ENCODE data around the gene SFXN5.
"Not testable (repeated sequence)": the region's sequence is repeated elsewhere in the genome, so short reads cannot be mapped to it uniquely, and the experiment has no call there.

Gene SFXN5

GRCh38 chr2:73070643-73071359, 711 bp downstream of the SFXN5 start:
- in situ Hi-C loops (cut with MboI; ENCODE audit: low pct_unique_long_range_greater_than_20kb, low sequenced_read_pairs, unreplicated experiment): no loop called here
- DNase-seq (ENCODE audit: low spot score): peak; percentile 67
- TF ChIP-seq CTCF (IDR thresholded peaks at IDR 0.05; ENCODE audit: extremely low read depth, insufficient read depth, missing control alignments): no peak

GRCh38 chr2:73069855-73070642, 1.5 kb downstream of the SFXN5 start:
- no peak for TF ChIP-seq CTCF (IDR thresholded peaks at IDR 0.05; ENCODE audit: extremely low read depth, insufficient read depth, missing control alignments)
- in situ Hi-C loops (cut with MboI; ENCODE audit: low pct_unique_long_range_greater_than_20kb, low sequenced_read_pairs, unreplicated experiment): no loop called here
- DNase-seq (ENCODE audit: low spot score): peak; percentile 24

GRCh38 chr2:73069041-73069854, 2.3 kb downstream of the SFXN5 start:
- in situ Hi-C loops (cut with MboI; ENCODE audit: low pct_unique_long_range_greater_than_20kb, low sequenced_read_pairs, unreplicated experiment): no loop called here
- no peak for TF ChIP-seq CTCF (IDR thresholded peaks at IDR 0.05; ENCODE audit: extremely low read depth, insufficient read depth, missing control alignments)
- no peak for DNase-seq (ENCODE audit: low spot score)

GRCh38 chr2:73068147-73068546, 3.4 kb downstream of the SFXN5 start:
- in situ Hi-C loops (cut with MboI; ENCODE audit: low pct_unique_long_range_greater_than_20kb, low sequenced_read_pairs, unreplicated experiment): no loop called here
- no peak for DNase-seq (ENCODE audit: low spot score)
- no peak for TF ChIP-seq CTCF (IDR thresholded peaks at IDR 0.05; ENCODE audit: extremely low read depth, insufficient read depth, missing control alignments)

- no peak for TF ChIP-seq CTCF (IDR thresholded peaks at IDR 0.05; ENCODE audit: extremely low read depth, insufficient read depth, missing control alignments)
- in situ Hi-C loops (cut with MboI; ENCODE audit: low pct_unique_long_range_greater_than_20kb, low sequenced_read_pairs, unreplicated experiment): no loop called here
- DNase-seq (ENCODE audit: low spot score): no peak
Observed at GRCh38 chr2:73067043-73067442, 4.5 kb downstream of the SFXN5 start.

GRCh38 chr2:73065070-73065469, 6.4 kb downstream of the SFXN5 start:
- DNase-seq (ENCODE audit: low spot score); in situ Hi-C loops (cut with MboI; ENCODE audit: low pct_unique_long_range_greater_than_20kb, low sequenced_read_pairs, unreplicated experiment): not testable (repeated sequence)
